Type B pancreatic cell (in vitro differentiated cells): Measurements from ENCODE around the gene NBDY. TPM values are rescaled to one million over a fixed set of nuclear protein-coding genes. Genes with fewer than 3 reads are reported as not detected.
A peak's percentile ranks its signal among the peaks of the same experiment; 100 is the strongest.

Experiments
- DNase-seq: peaks from one replicate; pipeline ENCODE4 v3.0.0; 2021; ENCODE audit warnings: mixed read lengths; ENCODE audit not compliant: unreplicated experiment; ENCODE audit errors: extremely low spot score
- H3K27ac Mint-ChIP-seq: 2 replicates; pipeline ENCODE4 v1.8.0; 2021; ENCODE audit warnings: mild to moderate bottlenecking, mixed read lengths
- H3K27me3 Mint-ChIP-seq: 2 replicates; pipeline ENCODE4 v1.8.0; 2021; ENCODE audit warnings: mixed read lengths
- H3K36me3 Mint-ChIP-seq: 2 replicates; pipeline ENCODE4 v1.8.0; 2021; ENCODE audit warnings: mixed read lengths
- H3K4me1 Mint-ChIP-seq: one replicate; pipeline ENCODE4 v1.8.0; 2021; ENCODE audit warnings: mixed read lengths; ENCODE audit not compliant: unreplicated experiment
- H3K4me3 Mint-ChIP-seq: 2 replicates; pipeline ENCODE4 v1.8.0; 2021; ENCODE audit warnings: mild to moderate bottlenecking, mixed read lengths
- H3K9me3 Mint-ChIP-seq: 2 replicates; pipeline ENCODE4 v1.8.0; 2021; ENCODE audit warnings: mixed read lengths
- CTCF ChIP-seq: fragments of 200-600 bp; sonication (generic); conservative IDR thresholded peaks from 2 replicates; pipeline ENCODE4 v1.5.0; 2021; ENCODE audit warnings: antibody characterized with exemption, mild to moderate bottlenecking
- total RNA-seq: library from RNA; stranded (reverse); gene quantifications from 2 replicates; pipeline ENCODE4 v1.2.1, GENCODE V29; 2021; ENCODE audit warnings: low replicate concordance

NBDY gene
- total RNA-seq, 1 donor from 2014 or later: 52.5 TPM

GRCh38 chrX:56789518-56790070 lies 60.6 kb downstream of the NBDY start:
- Mint-ChIP-seq H3K9me3 (peaks cover 10% of the 10 kb centered on the region), H3K27me3 (no peaks in the 10 kb centered on the region), H3K4me1 (peaks cover 5% of the 10 kb centered on the region), H3K27ac (no peak overlapping the region), H3K4me3 (no peak overlapping the region), H3K36me3 (peaks cover 19% of the 10 kb centered on the region)
- DNase-seq: no peak
- no peak for TF ChIP-seq CTCF

- Mint-ChIP-seq H3K27me3 (no peaks in the 10 kb centered on the region), H3K4me3 (no peak overlapping the region), H3K36me3 (peaks cover 15% of the 10 kb centered on the region), H3K4me1 (no peaks in the 10 kb centered on the region), H3K9me3 (peaks cover 10% of the 10 kb centered on the region), H3K27ac (no peak overlapping the region)
- DNase-seq: peak; percentile 42
- no peak for TF ChIP-seq CTCF
Observed at GRCh38 chrX:56790778-56791177, 61.7 kb downstream of the NBDY start.

GRCh38 chrX:56791456-56791855 lies 62.4 kb downstream of the NBDY start:
- no peak for TF ChIP-seq CTCF
- H3K27ac Mint-ChIP-seq: no peak overlapping the region
- DNase-seq: no peak
- H3K9me3 Mint-ChIP-seq: peaks cover 10% of the 10 kb centered on the region
- no peak overlapping the region for H3K4me3 Mint-ChIP-seq
- peaks cover 16% of the 10 kb centered on the region for H3K36me3 Mint-ChIP-seq
- no peaks in the 10 kb centered on the region for H3K27me3 Mint-ChIP-seq
- H3K4me1 Mint-ChIP-seq: no peaks in the 10 kb centered on the region

- Mint-ChIP-seq H3K27ac (no peak overlapping the region), H3K4me3 (no peak overlapping the region)
- DNase-seq: peak; percentile 51
Observed at GRCh38 chrX:56792270-56793111, 63.4 kb downstream of the NBDY start.

GRCh38 chrX:56793112-56793430 lies 64.0 kb downstream of the NBDY start:
- H3K4me3 Mint-ChIP-seq: no peak overlapping the region
- TF ChIP-seq CTCF: no peak
- no peaks in the 10 kb centered on the region for H3K27me3 Mint-ChIP-seq
- no peaks in the 10 kb centered on the region for H3K4me1 Mint-ChIP-seq
- H3K27ac Mint-ChIP-seq: no peak overlapping the region
- H3K36me3 Mint-ChIP-seq: peaks cover 14% of the 10 kb centered on the region
- DNase-seq: no peak
- H3K9me3 Mint-ChIP-seq: peaks cover 6% of the 10 kb centered on the region

More at GRCh38 chrX:56792270-56793111, 63.4 kb downstream of the NBDY start:
- peaks cover 14% of the 10 kb centered on the region for H3K36me3 Mint-ChIP-seq
- no peaks in the 10 kb centered on the region for H3K27me3 Mint-ChIP-seq
- TF ChIP-seq CTCF: no peak
- peaks cover 6% of the 10 kb centered on the region for H3K9me3 Mint-ChIP-seq
- no peaks in the 10 kb centered on the region for H3K4me1 Mint-ChIP-seq
